ENCODE data around the gene RNF4. TPM values are rescaled to one million over a fixed set of nuclear protein-coding genes. Genes with fewer than 3 reads are reported as not detected.
"Not testable (repeated sequence)": the region's sequence is repeated elsewhere in the genome, so short reads cannot be mapped to it uniquely, and the experiment has no call there.

The RNF4 gene
- total and polyA plus RNA-seq, 3 donors from 2014 or later: 61.3 to 69.8 (median 68.3) TPM

- Histone ChIP-seq H3K4me3 (no peak overlapping the region), H3K9me3 (no peaks in the 10 kb centered on the region), H3K27ac (no peak overlapping the region), H3K36me3 (ENCODE audit: low read depth, missing control alignments) (no peaks in the 10 kb centered on the region), H3K4me1 (no peaks in the 10 kb centered on the region), H3K27me3 (no peaks in the 10 kb centered on the region)
- no peak for DNase-seq
- no peak for TF ChIP-seq CTCF (IDR thresholded peaks at IDR 0.05)
- TF ChIP-seq POLR2A (IDR thresholded peaks at IDR 0.05): no peak
- WGBS, 2 donors: 81 to 91% methylated on average over 8 to 13 of the region's 13 CpGs
- intact Hi-C loops (cut with DNase I; ENCODE audit: low total_unique reads): no loop called here
Observed at GRCh38 chr4:2426711-2427275, 42.1 kb upstream of the RNF4 start.

DNA sequence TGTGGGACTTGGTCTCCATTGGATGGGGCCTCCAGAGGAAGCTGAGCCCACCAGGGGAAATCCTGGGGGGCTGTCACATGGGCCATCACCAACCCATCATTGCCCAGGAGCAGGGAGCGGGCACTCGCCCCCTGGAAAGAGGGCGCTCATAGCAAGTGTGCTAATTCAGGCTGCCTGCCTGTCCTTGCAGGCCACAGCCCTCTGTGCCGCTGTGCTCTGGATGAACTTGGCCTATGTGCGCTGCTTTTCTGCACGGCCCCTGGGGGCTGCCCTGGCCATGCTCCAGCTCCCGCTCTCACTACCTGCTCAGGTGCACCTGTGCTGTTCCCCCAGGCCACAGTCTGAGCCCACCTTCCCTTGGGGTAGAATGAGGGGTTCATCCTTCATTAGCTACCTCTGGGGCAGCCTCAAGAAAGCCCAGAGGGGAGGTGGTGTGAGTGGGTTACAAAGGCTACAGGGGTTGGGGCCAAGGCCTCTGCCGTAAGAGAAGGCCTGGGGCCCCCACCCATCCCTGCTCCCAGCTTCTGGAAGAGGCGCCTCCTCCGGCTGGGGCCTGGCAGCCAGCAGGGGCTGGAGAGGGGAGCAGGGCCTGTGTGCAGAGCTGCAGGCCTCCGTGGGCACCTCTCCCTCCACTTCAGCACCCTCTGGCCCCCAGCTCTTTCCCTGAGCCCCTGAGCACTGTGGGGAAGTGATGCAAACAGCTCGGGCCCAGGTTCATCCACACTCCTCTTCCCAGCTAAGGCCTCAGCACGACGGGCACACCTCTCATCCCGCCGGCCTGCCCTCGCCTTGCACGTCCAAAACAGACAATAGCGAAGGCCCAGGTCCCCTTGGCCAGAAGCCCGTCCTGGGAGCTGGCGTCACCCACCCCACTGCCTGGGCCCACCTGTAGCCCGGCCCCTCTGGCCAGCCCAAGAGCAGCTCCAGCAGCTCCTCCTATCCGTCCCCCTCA lies 41.2 kb upstream of the RNF4 start:
- H3K36me3 ChIP-seq (ENCODE audit: low read depth, missing control alignments): no peaks in the 10 kb centered on the region
- H3K27ac ChIP-seq: no peak overlapping the region
- TF ChIP-seq CTCF (IDR thresholded peaks at IDR 0.05): no peak
- TF ChIP-seq POLR2A (IDR thresholded peaks at IDR 0.05): no peak
- 90 to 93% methylated on average over 13 to 23 of the region's 23 CpGs for WGBS, 2 donors
- DNase-seq: no peak
- no peaks in the 10 kb centered on the region for H3K27me3 ChIP-seq
- H3K9me3 ChIP-seq: no peaks in the 10 kb centered on the region
- no peak overlapping the region for H3K4me3 ChIP-seq
- no peaks in the 10 kb centered on the region for H3K4me1 ChIP-seq
- intact Hi-C loops (cut with DNase I; ENCODE audit: low total_unique reads): no loop called here

GRCh38 chr4:2428496-2429213 lies 40.3 kb upstream of the RNF4 start:
- Histone ChIP-seq H3K27me3 (no peaks in the 10 kb centered on the region), H3K4me3 (no peak overlapping the region), H3K9me3 (no peaks in the 10 kb centered on the region), H3K4me1 (no peaks in the 10 kb centered on the region), H3K36me3 (ENCODE audit: low read depth, missing control alignments) (no peaks in the 10 kb centered on the region), H3K27ac (no peak overlapping the region)
- no peak for DNase-seq
- WGBS, 2 donors: 68 to 75% methylated on average over 25 of the region's 25 CpGs
- TF ChIP-seq CTCF (IDR thresholded peaks at IDR 0.05): no peak
- no peak for TF ChIP-seq POLR2A (IDR thresholded peaks at IDR 0.05)
- intact Hi-C loops (cut with DNase I; ENCODE audit: low total_unique reads): no loop called here

DNA sequence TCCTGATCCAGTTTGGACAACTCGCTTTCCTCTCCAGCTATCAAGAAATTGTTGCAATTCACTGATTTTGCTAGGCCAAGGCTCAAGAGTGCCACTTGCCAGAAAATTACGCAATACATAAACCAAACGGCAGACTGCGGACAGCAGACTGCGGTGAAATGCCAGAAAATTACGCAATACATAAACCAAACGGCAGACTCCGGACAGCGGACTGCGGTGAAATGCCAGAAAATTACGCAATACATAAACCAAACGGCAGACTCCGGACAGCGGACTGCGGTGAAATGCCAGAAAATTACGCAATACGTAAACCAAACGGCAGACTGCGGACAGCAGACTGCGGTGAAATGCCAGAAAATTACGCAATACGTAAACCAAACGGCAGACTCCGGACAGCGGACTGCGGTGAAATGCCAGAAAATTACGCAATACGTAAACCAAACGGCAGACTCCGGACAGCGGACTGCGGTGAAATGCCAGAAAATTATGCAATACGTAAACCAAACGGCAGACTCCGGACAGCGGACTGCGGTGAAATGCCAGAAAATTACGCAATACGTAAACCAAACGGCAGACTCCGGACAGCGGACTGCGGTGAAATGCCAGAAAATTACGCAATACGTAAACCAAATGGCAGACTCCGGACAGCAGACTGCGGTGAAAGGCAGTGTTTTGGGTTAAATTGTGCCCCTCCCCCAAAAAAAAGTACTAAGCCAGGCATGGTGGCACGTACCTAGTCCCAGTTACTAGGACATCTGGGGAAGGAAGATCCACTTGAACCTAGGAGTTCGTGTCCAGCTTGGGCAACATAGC lies 38.8 kb upstream of the RNF4 start:
- intact Hi-C loops (cut with DNase I; ENCODE audit: low total_unique reads); H3K27me3 ChIP-seq; H3K27ac ChIP-seq; H3K9me3 ChIP-seq; H3K36me3 ChIP-seq (ENCODE audit: low read depth, missing control alignments); DNase-seq; H3K4me1 ChIP-seq; H3K4me3 ChIP-seq: not testable (repeated sequence)
- WGBS, 2 donors: 54 to 79% methylated on average over 24 to 29 of the region's 49 CpGs
